Activated gamma-delta T cell (primary cell): Measurements from ENCODE around the gene ADCK1.
"Not testable (repeated sequence)": the region's sequence is repeated elsewhere in the genome, so short reads cannot be mapped to it uniquely, and the experiment has no call there.

ENCODE experiments used
- DNase-seq: peaks from one replicate; lab custom pipeline; 2025; lab: John Stamatoyannopoulos, UW

Gene ADCK1

GRCh38 chr14:77865455-77865854 lies 65.5 kb downstream of the ADCK1 start:
- no peak for DNase-seq

- DNase-seq: no peak
Measured at GRCh38 chr14:77866932-77867331, 67.0 kb downstream of the ADCK1 start.

DNA sequence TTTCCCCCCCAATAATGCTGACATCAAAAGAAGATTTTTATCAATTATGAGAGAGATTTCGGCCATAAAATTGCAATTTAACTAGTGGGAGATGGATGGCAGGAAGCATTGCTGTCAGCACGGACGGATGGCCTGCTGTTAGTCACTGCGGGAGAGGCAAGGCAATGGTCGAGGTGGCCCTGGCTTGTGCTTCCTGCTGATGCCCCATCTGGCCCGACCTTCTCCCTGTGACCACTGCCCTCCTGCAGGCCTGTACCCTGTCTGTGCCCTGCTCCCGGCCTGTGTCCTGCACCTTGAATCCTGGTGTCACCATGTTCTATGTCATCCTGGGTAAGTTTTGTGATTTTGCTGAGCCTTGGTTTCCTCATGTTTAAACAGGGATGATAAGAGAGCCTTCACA lies 67.6 kb downstream of the ADCK1 start:
- DNase-seq: no peak

DNA sequence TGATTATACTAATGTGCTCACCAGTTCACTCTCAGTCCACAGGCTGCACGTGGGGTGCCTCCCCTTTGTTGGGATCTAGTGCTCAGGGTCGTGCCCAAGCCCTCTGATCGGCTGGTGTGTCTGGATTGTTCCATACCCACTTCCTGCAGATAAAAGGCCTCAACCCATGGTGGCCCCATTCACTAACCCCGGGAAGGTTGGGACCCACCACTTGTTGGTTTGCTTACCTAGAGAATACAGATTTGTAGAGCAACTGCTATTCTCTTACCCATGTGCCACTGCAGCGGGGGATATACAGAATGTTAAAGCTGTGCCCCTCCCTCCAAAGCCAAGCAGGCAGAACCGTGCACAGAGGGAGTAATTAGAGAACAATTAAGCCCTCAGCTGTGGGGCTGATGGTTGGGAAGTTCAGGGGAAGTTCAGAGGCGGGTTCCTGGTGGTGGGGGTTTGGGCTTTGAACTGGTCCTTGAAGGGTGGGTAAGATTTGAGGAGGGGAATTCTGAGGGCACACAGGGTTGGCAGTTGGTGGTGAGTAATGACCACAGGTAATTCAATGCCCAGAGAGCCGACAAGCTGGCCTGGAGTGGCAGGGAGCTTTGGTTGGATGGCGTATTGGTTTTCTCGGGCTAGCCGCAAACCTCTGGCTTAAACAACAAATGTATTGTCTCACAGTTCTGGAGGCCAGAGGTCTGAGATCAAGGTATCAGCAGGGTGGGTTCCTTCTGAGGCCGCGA lies 68.8 kb downstream of the ADCK1 start:
- no peak for DNase-seq

DNA sequence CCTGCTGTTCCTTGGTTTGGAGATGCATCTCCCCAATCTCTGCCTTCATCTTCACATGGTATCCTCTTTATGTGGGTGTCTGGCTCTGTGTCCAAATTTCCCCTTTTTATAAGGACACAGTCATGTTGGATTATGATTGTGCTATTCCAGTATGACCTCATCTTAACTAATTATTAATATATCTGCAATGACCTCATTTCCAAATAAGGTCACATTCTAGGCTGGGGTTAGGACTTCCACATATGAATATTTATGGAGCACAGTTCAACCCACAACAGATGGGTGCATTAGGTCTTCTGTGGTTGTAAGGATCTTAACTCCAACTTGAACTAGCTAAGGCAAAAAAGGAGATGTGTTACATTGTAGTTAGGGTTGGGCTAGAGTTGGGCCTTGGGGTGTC lies 69.4 kb downstream of the ADCK1 start:
- DNase-seq: no peak

DNA sequence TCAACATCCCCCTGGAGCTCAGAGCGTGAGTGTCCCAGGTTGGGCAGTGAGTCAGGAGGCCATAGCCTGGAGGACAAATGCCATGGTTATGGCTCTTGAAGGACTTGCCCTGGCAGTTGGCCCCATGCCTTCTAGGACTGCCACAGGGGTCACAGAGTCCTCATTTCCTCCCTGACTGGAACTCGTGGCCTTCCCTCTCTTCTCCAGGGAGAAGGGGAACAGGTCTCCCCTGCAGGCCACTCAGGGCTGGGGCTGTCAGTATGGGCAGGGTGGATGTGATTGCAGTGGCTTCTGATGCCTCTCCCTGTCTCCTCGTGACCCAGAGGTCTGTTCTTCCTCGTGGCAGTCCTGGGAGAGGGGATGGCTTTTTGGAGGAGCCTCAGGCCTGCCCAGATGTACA lies 70.7 kb downstream of the ADCK1 start:
- DNase-seq: no peak

DNA sequence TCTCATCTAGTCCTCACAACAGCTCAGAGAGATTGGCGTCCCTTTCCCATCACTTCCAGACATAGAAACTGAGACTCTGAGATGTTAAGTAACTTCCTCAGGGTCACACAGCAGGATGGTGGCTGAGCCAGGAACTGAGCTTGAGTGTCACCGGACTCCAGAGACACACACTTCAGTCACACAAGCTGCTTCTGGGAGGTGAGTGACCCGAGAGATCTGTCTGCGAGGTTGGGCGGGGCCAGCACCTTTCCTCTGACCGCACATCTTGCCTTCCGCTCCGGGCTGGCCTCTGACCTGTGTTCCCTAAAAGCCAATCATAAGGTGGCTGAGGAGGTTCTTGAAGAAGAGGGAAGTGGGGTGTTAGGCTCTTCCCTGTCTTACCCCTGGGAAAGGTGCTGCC lies 72.2 kb downstream of the ADCK1 start:
- no peak for DNase-seq

DNA sequence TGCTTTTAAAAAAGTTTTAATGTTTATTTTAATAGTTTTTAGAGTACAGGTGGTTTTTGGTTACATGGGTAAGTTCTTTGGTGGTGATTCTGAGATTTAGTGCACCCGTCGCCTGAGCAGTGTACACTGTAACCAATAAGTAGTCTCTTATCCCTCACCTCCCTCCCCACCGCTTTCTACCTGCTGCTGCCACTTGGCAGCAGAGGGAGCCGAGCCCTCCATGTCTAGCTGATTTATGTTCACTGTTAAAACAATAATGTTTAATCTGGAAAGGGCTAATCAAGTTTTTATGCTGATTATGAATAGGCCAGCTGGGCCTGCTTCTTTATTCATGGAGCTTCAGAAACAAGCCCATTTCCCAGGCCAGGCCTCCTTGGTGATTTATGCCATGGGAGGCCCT lies 73.1 kb downstream of the ADCK1 start:
- DNase-seq: no peak

GRCh38 chr14:77878783-77879182 lies 78.9 kb downstream of the ADCK1 start:
- DNase-seq: no peak

DNA sequence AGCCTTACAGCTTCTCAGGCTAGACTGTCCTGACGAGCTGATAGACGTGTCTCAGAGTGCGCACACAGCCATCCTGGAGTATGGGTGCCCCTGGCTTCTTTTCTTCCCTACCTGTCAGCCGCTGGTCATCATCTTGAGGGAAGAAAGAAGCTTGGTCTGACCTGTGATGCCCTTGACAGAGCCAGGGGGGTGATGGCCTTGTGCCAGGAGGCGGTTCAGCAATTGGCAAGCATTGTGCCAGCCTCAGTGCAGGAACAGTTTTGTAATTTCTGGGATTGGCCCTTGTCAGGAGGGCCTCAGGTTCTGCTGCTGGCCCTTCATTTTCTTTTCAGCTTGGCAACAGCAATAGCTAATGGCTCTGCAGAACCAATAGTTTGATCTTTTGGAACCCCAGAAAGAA lies 80.1 kb downstream of the ADCK1 start:
- no peak for DNase-seq

GRCh38 chr14:77882098-77882497 lies 82.2 kb downstream of the ADCK1 start:
- DNase-seq: no peak

- no peak for DNase-seq
Measured at GRCh38 chr14:77882636-77883035, 82.7 kb downstream of the ADCK1 start.

DNA sequence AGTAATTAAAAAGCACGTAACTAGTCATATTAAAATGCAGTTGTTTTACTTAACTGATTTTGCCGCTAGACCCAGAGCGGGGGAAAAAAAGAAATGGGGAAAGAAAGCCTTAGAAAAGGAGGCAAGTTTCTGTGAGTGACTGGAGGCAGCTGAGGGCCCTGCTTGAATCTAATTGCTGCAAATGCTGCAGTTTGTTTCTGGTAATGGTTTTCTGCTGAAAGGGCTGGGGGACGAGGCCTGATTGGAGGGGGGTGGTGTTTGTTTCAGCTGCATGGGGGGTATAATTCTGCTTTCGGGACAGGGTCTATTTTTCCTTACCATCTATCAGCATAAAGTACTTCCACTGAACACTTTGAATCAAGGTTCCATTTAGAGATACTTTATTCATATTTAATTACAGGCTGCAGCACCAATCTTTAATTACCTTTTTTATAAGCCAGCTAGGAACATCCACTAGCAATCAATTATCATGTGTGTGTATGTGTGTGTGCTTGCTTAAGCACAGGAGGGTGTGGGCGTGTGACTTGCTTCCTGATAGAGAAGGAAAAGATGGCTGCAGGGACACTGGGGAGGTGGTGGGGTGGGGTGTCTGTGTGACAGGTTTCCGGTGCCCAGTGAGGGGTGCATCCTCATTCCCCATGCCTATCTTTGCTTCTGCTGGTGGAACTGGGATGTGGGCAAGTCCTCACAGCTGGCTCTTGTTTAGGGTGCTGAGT lies 83.4 kb downstream of the ADCK1 start:
- DNase-seq: no peak

DNA sequence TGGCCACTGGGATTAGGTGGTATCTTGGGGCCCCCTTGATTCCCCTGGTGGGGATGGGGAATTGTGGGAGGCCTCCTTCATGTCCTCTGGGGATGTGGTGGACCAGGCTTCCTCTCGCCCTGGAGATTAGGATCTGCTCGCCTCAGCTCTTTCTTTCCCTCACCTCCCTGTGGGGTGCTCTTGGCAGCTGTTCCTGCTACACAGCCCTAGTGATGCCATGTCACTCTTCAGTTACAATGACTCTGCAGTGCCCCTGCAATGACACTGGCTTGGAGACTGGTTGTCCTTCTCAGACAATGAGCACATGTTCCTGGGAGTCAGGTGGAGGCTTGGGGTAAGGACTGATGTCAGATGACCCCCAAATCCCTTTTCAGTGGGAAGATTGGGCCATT lies 83.9 kb downstream of the ADCK1 start:
- DNase-seq: no peak

GRCh38 chr14:77885367-77885766 lies 85.5 kb downstream of the ADCK1 start:
- no peak for DNase-seq

- no peak for DNase-seq
Measured at GRCh38 chr14:77886010-77886409, 86.1 kb downstream of the ADCK1 start.

DNA sequence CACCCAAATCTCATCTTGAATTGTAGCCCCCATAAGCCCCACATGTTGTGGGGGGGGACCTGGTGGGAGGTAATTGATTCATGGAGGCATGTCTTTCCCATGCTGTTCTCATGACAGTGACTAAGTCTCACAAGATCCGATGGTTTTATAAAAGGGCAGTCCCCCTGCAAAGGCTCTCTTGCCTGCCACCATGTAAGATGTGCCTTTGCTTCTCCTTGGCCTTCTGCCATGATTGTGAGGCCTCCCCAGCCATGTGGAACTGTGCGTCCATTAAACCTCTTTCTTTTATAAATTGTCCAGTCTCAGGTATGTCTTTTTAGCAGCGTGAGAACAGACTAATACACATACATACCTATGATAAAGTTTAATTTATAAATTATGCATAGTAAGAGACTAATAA lies 89.0 kb downstream of the ADCK1 start:
- DNase-seq: not testable (repeated sequence)

GRCh38 chr14:77889971-77890442 lies 90.1 kb downstream of the ADCK1 start:
- DNase-seq: no peak

DNA sequence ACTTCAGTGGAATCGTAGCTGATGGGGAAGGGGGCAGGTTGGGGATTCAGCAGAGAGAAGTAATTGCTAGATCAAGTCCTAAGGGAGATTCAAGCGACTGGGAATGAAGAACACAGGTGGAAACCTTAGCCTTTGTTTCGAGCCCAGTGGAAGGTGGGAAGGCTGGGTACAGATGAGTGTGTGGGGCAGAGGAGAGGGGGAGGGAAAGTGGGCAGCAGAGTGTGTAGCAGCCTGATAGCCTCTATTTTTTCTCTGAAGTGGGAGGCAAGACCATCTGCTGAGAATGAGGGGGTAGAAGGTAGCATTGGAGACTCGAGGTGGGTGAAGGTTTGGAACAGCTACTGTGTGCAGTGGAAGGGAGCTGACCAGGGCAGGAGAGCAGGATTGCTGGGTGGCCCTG lies 91.0 kb downstream of the ADCK1 start:
- no peak for DNase-seq

DNA sequence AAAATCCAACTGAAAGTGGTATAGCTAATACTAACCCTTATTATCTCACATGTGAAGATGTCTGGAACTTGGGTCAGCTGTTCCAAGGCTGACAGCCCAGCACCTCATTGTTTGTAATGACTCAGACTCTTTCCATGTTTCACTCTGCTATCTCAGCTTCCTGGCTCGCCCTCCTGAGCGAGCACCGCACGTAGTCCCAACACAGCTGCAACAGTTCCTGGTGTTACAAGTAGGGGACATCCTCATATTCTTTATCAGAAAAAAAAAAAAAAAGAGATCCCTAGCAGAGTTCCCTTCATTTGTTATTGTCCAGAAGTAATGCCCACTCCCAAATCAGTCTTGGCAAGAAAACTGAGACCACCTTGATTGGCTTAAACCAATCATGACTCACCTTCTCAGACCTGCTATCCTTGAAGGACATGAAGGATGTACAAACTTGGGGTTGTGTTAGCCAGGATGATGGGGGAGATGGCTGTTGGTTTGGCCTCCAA lies 92.5 kb downstream of the ADCK1 start:
- DNase-seq: no peak

DNA sequence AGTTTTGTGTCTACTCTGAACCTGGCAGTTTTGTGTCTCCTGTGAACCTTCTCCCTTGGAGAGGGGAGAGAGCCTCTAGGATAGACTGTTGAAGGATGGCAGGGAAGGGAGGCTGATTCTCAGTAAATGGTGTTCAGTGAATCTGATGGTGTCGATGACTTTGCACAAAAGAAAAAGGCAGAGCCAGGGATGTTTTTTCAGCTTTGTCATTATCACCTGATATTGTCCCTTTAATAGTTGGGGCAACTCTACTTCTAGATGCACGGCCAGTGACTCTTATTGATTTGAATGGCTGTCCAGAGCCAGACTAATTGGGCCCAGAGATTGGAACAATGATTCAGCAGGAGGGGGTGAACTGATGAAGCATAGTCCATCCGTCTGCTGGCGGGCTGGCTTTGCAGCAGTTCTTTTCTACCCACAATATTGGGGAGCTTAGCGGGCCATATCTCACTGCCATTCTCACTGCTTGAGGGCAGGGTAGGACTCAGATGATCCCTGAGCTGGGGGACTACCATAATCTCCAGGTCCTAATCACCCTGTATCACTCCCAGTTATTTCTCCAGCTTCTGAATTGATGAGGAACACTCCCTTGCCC lies 93.1 kb downstream of the ADCK1 start:
- no peak for DNase-seq

DNA sequence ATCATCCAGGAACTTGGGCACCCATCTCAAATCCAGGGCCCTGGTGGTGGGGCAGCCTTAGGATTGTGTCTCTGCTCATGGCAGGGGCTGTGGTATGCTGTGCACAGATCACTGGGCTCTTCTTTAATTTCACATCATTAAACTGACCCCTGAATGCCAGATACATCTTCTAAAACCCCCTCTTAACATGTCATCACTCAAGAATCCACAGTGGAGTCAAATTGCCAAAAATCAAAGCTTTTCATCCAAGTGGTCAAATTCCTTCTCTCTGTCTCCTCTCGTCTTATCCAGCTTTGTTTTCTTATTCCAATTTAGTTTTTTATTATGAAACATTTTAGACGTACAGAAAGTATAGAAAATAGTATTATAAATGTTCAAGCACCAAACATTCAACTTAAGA lies 97.5 kb downstream of the ADCK1 start:
- no peak for DNase-seq

DNA sequence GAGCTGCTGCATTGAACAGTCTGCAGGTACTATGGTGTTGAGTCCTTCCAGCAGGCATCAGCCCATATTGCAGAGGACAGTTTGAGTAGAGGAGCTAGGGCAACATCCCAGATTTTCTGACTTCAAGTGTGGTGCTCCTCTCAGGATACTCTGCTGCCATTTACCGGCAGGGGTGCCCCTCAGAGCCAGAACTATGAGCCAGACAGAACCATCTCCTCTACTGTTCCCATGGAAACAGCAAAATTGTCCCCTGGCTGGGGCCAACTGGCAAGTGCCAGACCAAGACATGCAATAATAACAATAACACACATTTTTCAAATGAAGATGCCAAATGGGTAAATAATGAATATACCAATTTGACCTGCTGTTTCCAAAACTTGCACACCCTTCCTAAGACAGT lies 102.9 kb downstream of the ADCK1 start:
- DNase-seq: no peak
